OCI-LY7 (cell line): ENCODE results near the gene A2ML1. TPM values are rescaled to one million over a fixed set of nuclear protein-coding genes. Genes with fewer than 3 reads are reported as not detected.

ENCODE experiments used
- BruUV-seq: library from RNA; stranded (reverse); fragments of 400-500 nt; replicated peaks from 2 replicates; lab custom pipeline; 2021; lab: Mats Ljungman, UMichigan
- CTCF ChIA-PET: fragments of 300-600 bp; sonication (Branson Sonifier 250); formaldehyde crosslinking; loops from one replicate; lab custom pipeline; 2022; ENCODE audit warnings: antibody characterized with exemption; ENCODE audit not compliant: unreplicated experiment; lab: Charles Lee
- POLR2A ChIA-PET: fragments of 300-600 bp; sonication (Branson Sonifier 250); formaldehyde crosslinking; loops from one replicate; lab custom pipeline; 2022; ENCODE audit warnings: antibody characterized with exemption; lab: Charles Lee
- DNase-seq: peaks from one replicate; pipeline ENCODE4 v3.0.0-alpha.2; 2015; ENCODE audit warnings: low spot score
- H2AFZ ChIP-seq: fragments of 200-600 bp; sonication (generic), shearing (Covaris generic); 2 replicates; pipeline ENCODE4 v1.6.1; 2014; ENCODE audit warnings: mild to moderate bottlenecking, antibody characterized with exemption, low read length, moderate library complexity
- H3K27ac ChIP-seq: fragments of 200-600 bp; sonication (generic); 2 replicates; pipeline ENCODE4 v1.5.1; 2014; ENCODE audit warnings: mixed run types, low read depth, mild to moderate bottlenecking, moderate library complexity, low read length, inconsistent platforms; ENCODE audit not compliant: poor library complexity, severe bottlenecking
- H3K36me3 ChIP-seq: fragments of 200-600 bp; sonication (generic); 2 replicates; pipeline ENCODE4 v1.6.1; 2014; ENCODE audit warnings: mild to moderate bottlenecking, antibody characterized with exemption, low read length, moderate library complexity, mixed read lengths; ENCODE audit not compliant: insufficient read depth
- H3K4me1 ChIP-seq: fragments of 200-600 bp; sonication (generic); 2 replicates; pipeline ENCODE4 v1.5.1; 2014; ENCODE audit warnings: mild to moderate bottlenecking, low read length; ENCODE audit not compliant: insufficient read depth, poor library complexity, severe bottlenecking
- H3K4me2 ChIP-seq: fragments of 200-600 bp; sonication (generic); 2 replicates; pipeline ENCODE4 v1.6.1; 2014; ENCODE audit warnings: mild to moderate bottlenecking, low read length
- H3K4me3 ChIP-seq: fragments of 200-600 bp; sonication (generic); 2 replicates; pipeline ENCODE4 v1.5.1; 2014; ENCODE audit warnings: mild to moderate bottlenecking, low read depth, low read length; ENCODE audit not compliant: poor library complexity, severe bottlenecking
- H3K79me2 ChIP-seq: fragments of 200-600 bp; sonication (generic); 2 replicates; pipeline ENCODE4 v1.6.1; 2016; ENCODE audit warnings: low read depth, mild to moderate bottlenecking, low read length, moderate library complexity, mixed read lengths; ENCODE audit not compliant: insufficient read depth
- H3K9me2 ChIP-seq: fragments of 200-600 bp; sonication (generic); 2 replicates; pipeline ENCODE4 v1.6.1; 2016; ENCODE audit warnings: mild to moderate bottlenecking, low read length, mixed read lengths; ENCODE audit not compliant: insufficient read depth
- H3K9me3 ChIP-seq: fragments of 200-600 bp; sonication (generic); 2 replicates; pipeline ENCODE4 v1.6.1; 2014; ENCODE audit warnings: mild to moderate bottlenecking, mixed run types, low read length, mixed read lengths
- H4K20me1 ChIP-seq: fragments of 200-600 bp; sonication (generic); 2 replicates; pipeline ENCODE4 v1.6.1; 2014; ENCODE audit warnings: mild to moderate bottlenecking, antibody characterized with exemption, low read length, moderate library complexity, mixed read lengths; ENCODE audit not compliant: insufficient read depth
- CTCF ChIP-seq: fragments of 200-600 bp; sonication (generic); conservative IDR thresholded peaks from 2 replicates; pipeline ENCODE4 v1.5.1; 2014; ENCODE audit warnings: mild to moderate bottlenecking, antibody characterized with exemption, low read length, moderate library complexity, mixed read lengths
- EZH2phosphoT487 ChIP-seq: fragments of 200-600 bp; sonication (generic); IDR thresholded peaks from 2 replicates; pipeline ENCODE4 v1.6.1; 2018; ENCODE audit warnings: low read depth, borderline replicate concordance, mild to moderate bottlenecking, mixed run types, antibody characterized with exemption, low read length, moderate library complexity, mixed read lengths
- intact Hi-C: fragments of 100-400 bp; cut with micrococcal nuclease; formaldehyde crosslinking; loops from one replicate; pipeline ENCODE4 v1.10.0; 2022; ENCODE audit not compliant: unreplicated experiment
- total RNA-seq, 2 experiments: library from RNA; depleted of rRNA in 1 of 2; stranded (reverse); fragments of >200 nt in 1 of 2; shearing (Covaris generic) in 1 of 2; gene quantifications; 2 replicates each; pipeline ENCODE4 v1.2.3, GENCODE V29; 2014 to 2022

Gene A2ML1
- total RNA-seq, 2 experiments from 2014 or later = not detected

- BruUV-seq = no TSS peak
- H3K4me2 ChIP-seq = no peak overlapping the region
- H3K9me3 ChIP-seq = no peaks in the 10 kb centered on the region
- no peak overlapping the region for H3K27ac ChIP-seq
- TF ChIP-seq EZH2phosphoT487 = no peak
- TF ChIP-seq CTCF = no peak
- H3K9me2 ChIP-seq = no peaks in the 10 kb centered on the region
- H2AFZ ChIP-seq = peak overlapping the region; percentile 68; the same call in 1 of the 2 replicates
- no peak for DNase-seq
- H3K36me3 ChIP-seq = no peaks in the 10 kb centered on the region
- ChIA-PET POLR2A (interaction anchor here (1.2 kb wide), 1 partner anchor 143 kb away, joined by 3 read pairs; no protein-coding TSS in a partner anchor), CTCF (no interaction called here)
- no peak overlapping the region for H3K4me3 ChIP-seq
- no peaks in the 10 kb centered on the region for H4K20me1 ChIP-seq
- intact Hi-C loops = no loop called here
- H3K79me2 ChIP-seq = no peaks in the 10 kb centered on the region
- H3K4me1 ChIP-seq = peaks cover 16% of the 10 kb centered on the region
Observed at GRCh38 chr12:8906266-8907180, 84.1 kb downstream of the A2ML1 start.

- peak overlapping the region; percentile 68; the same call in 1 of the 2 replicates for H2AFZ ChIP-seq
- peaks cover 21% of the 10 kb centered on the region for H3K4me1 ChIP-seq
- H3K4me3 ChIP-seq = no peak overlapping the region
- H3K4me2 ChIP-seq = no peak overlapping the region
- H3K36me3 ChIP-seq = no peaks in the 10 kb centered on the region
- no peaks in the 10 kb centered on the region for H4K20me1 ChIP-seq
- intact Hi-C loops = no loop called here
- H3K9me3 ChIP-seq = no peaks in the 10 kb centered on the region
- no peak for DNase-seq
- no peaks in the 10 kb centered on the region for H3K9me2 ChIP-seq
- POLR2A ChIA-PET = interaction anchor here (1.2 kb wide), 1 partner anchor 142 kb away, joined by 3 read pairs; no protein-coding TSS in a partner anchor
- no peak for TF ChIP-seq CTCF
- TF ChIP-seq EZH2phosphoT487 = no peak
- H3K27ac ChIP-seq = no peak overlapping the region
- no peaks in the 10 kb centered on the region for H3K79me2 ChIP-seq
- CTCF ChIA-PET = no interaction called here
- no TSS peak for BruUV-seq
Observed at GRCh38 chr12:8907513-8907912, 85.1 kb downstream of the A2ML1 start.

- Histone ChIP-seq H3K36me3 (no peaks in the 10 kb centered on the region), H3K4me2 (no peak overlapping the region), H3K9me2 (no peaks in the 10 kb centered on the region), H3K9me3 (no peaks in the 10 kb centered on the region), H3K79me2 (peaks cover under 1% of the 10 kb centered on the region; the same call in 1 of the 2 replicates), H3K4me1 (peaks cover 31% of the 10 kb centered on the region), H2AFZ (no peak overlapping the region), H4K20me1 (no peaks in the 10 kb centered on the region), H3K27ac (no peak overlapping the region), H3K4me3 (no peak overlapping the region)
- no peak for DNase-seq
- TF ChIP-seq EZH2phosphoT487 = no peak
- TF ChIP-seq CTCF = no peak
- intact Hi-C loops = no loop called here
- no TSS peak for BruUV-seq
- ChIA-PET POLR2A (interaction anchor here (1.1 kb wide), 1 partner anchor 38 kb away, joined by 3 read pairs; no protein-coding TSS in a partner anchor), CTCF (interaction anchor here (1.1 kb wide), 1 partner anchor 20 kb away, joined by 3 read pairs; no protein-coding TSS in a partner anchor)
Observed at GRCh38 chr12:8909752-8910151, 87.3 kb downstream of the A2ML1 start.
